Stimulated activated CD8-positive, alpha-beta memory T cell treated with anti-CD3 and anti-CD28 coated beads, Interleukin-15, amount 100 ng/mL, for 24 hours (primary cell): ENCODE results near the gene TPX2.

Experiments
- DNase-seq: peaks from one replicate; pipeline ENCODE4 v3.0.0-alpha.2; 2020; ENCODE audit warnings: low read depth

TPX2 gene

GRCh38 chr20:31705598-31706597 lies 33.2 kb upstream of the TPX2 start:
- DNase-seq = no peak

GRCh38 chr20:31706607-31707257 lies 32.4 kb upstream of the TPX2 start:
- DNase-seq = no peak

GRCh38 chr20:31707258-31707615 lies 31.9 kb upstream of the TPX2 start:
- no peak for DNase-seq

- DNase-seq = no peak
These were observed 30.9 kb upstream of the TPX2 start for GRCh38 chr20:31707994-31708735.

GRCh38 chr20:31708736-31709534 lies 30.2 kb upstream of the TPX2 start:
- no peak for DNase-seq

GRCh38 chr20:31709939-31710338 lies 29.2 kb upstream of the TPX2 start:
- no peak for DNase-seq

- DNase-seq = no peak
These were observed 28.5 kb upstream of the TPX2 start for GRCh38 chr20:31710423-31711108.

GRCh38 chr20:31711179-31712111 lies 27.6 kb upstream of the TPX2 start:
- no peak for DNase-seq

- no peak for DNase-seq
These were observed 27.0 kb upstream of the TPX2 start for GRCh38 chr20:31712112-31712553.

- no peak for DNase-seq
These were observed 26.4 kb upstream of the TPX2 start for GRCh38 chr20:31712564-31713311.

GRCh38 chr20:31713312-31714273 lies 25.5 kb upstream of the TPX2 start:
- DNase-seq = no peak

- no peak for DNase-seq
These were observed 23.3 kb upstream of the TPX2 start for GRCh38 chr20:31715766-31716165.

GRCh38 chr20:31716351-31716750 lies 22.7 kb upstream of the TPX2 start:
- DNase-seq = no peak

- DNase-seq = no peak
These were observed 22.1 kb upstream of the TPX2 start for GRCh38 chr20:31716818-31717477.

- DNase-seq = no peak
These were observed 21.4 kb upstream of the TPX2 start for GRCh38 chr20:31717478-31718201.

- no peak for DNase-seq
These were observed 20.0 kb upstream of the TPX2 start for GRCh38 chr20:31718952-31719643.
